ENCODE data around the gene CAB39.
"Not testable (repeated sequence)": the region's sequence is repeated elsewhere in the genome, so short reads cannot be mapped to it uniquely, and the experiment has no call there.

Gene CAB39

GRCh38 chr2:230716588-230716987 is 3.9 kb downstream of the CAB39 start:
- DNase-seq: no peak

- DNase-seq: no peak
Measured at GRCh38 chr2:230717600-230717999, 5.0 kb downstream of the CAB39 start.

GRCh38 chr2:230719340-230719739 is 6.7 kb downstream of the CAB39 start:
- DNase-seq: no peak

- no peak for DNase-seq
Measured at GRCh38 chr2:230721712-230722111, 9.1 kb downstream of the CAB39 start.

- no peak for DNase-seq
Measured at GRCh38 chr2:230722207-230722885, 9.7 kb downstream of the CAB39 start.

- DNase-seq: no peak
Measured at GRCh38 chr2:230723363-230723762, 10.7 kb downstream of the CAB39 start.

- DNase-seq: not testable (repeated sequence)
Measured at GRCh38 chr2:230724957-230725356, 12.3 kb downstream of the CAB39 start.

- no peak for DNase-seq
Measured at GRCh38 chr2:230731512-230731911, 18.9 kb downstream of the CAB39 start.

- no peak for DNase-seq
Measured at GRCh38 chr2:230732914-230733401, 20.3 kb downstream of the CAB39 start.

- DNase-seq: no peak
Measured at GRCh38 chr2:230734247-230735175, 21.9 kb downstream of the CAB39 start.

GRCh38 chr2:230735884-230736283 is 23.2 kb downstream of the CAB39 start:
- no peak for DNase-seq

GRCh38 chr2:230737300-230737699 is 24.7 kb downstream of the CAB39 start:
- no peak for DNase-seq

GRCh38 chr2:230737791-230738226 is 25.2 kb downstream of the CAB39 start:
- DNase-seq: no peak

- DNase-seq: peak; percentile 49
Measured at GRCh38 chr2:230738391-230738811, 25.8 kb downstream of the CAB39 start.

- no peak for DNase-seq
Measured at GRCh38 chr2:230738924-230739323, 26.3 kb downstream of the CAB39 start.

- DNase-seq: no peak
Measured at GRCh38 chr2:230739961-230740360, 27.3 kb downstream of the CAB39 start.

- no peak for DNase-seq
Measured at GRCh38 chr2:230742781-230743180, 30.1 kb downstream of the CAB39 start.

GRCh38 chr2:230746213-230746612 is 33.6 kb downstream of the CAB39 start:
- no peak for DNase-seq

- no peak for DNase-seq
Measured at GRCh38 chr2:230748087-230748486, 35.4 kb downstream of the CAB39 start.

GRCh38 chr2:230749111-230749510 is 36.5 kb downstream of the CAB39 start:
- DNase-seq: no peak

GRCh38 chr2:230751062-230751461 is 38.4 kb downstream of the CAB39 start:
- no peak for DNase-seq

GRCh38 chr2:230754200-230754599 is 41.6 kb downstream of the CAB39 start:
- no peak for DNase-seq

GRCh38 chr2:230757476-230757875 is 44.8 kb downstream of the CAB39 start:
- DNase-seq: no peak

All from right hindlimb (tissue), 1 donor.